T-helper 1 cell treated with Interleukin-12 subunit alpha and Interleukin-12 subunit beta and Interleukin-4 antibody, amounts not matched to agents 30 μg/mL and 1 μg/mL, for 36 hours (primary cell): ENCODE data around the gene MDC1.
"Not testable (repeated sequence)": the region's sequence is repeated elsewhere in the genome, so short reads cannot be mapped to it uniquely, and the experiment has no call there.

ENCODE experiments used
- H3K27ac Mint-ChIP-seq: one replicate; pipeline ENCODE4 v1.8.0; 2021; ENCODE audit warnings: mild to moderate bottlenecking, mixed read lengths
- H3K27me3 Mint-ChIP-seq: one replicate; pipeline ENCODE4 v1.8.0; 2021; ENCODE audit warnings: low read depth, mixed read lengths
- H3K36me3 Mint-ChIP-seq: one replicate; pipeline ENCODE4 v1.8.0; 2021; ENCODE audit warnings: low read depth, mixed read lengths
- H3K4me1 Mint-ChIP-seq: one replicate; pipeline ENCODE4 v1.8.0; 2021; ENCODE audit warnings: low read depth, mixed read lengths
- H3K4me3 Mint-ChIP-seq: one replicate; pipeline ENCODE4 v1.8.0; 2021; ENCODE audit warnings: mild to moderate bottlenecking, moderate library complexity, mixed read lengths
- H3K9me3 Mint-ChIP-seq: one replicate; pipeline ENCODE4 v1.8.0; 2021; ENCODE audit warnings: mixed read lengths

MDC1 gene

GRCh38 chr6:30717129-30717844, at the start of gene MDC1:
Gene MDC1, minus strand, starts transcription at chr6:30717281. Its CDS starts 2,106 bp downstream, at chr6:30715175.
- H3K9me3 Mint-ChIP-seq = peaks cover 6% of the 10 kb centered on the region
- H3K36me3 Mint-ChIP-seq = peaks cover 58% of the 10 kb centered on the region
- peak within 1 kb of the TSS; percentile 99 for H3K4me3 Mint-ChIP-seq
- H3K27ac Mint-ChIP-seq = peak within 1 kb of the TSS; percentile 100
- H3K27me3 Mint-ChIP-seq = no peaks in the 10 kb centered on the region
- H3K4me1 Mint-ChIP-seq = peaks cover 50% of the 10 kb centered on the region

GRCh38 chr6:30766461-30767157, 49.5 kb upstream of the MDC1 start:
- Mint-ChIP-seq H3K4me1 (peaks cover 60% of the 10 kb centered on the region), H3K36me3 (peaks cover 3% of the 10 kb centered on the region), H3K27me3 (no peaks in the 10 kb centered on the region), H3K9me3 (no peaks in the 10 kb centered on the region), H3K27ac (no peak overlapping the region), H3K4me3 (no peak overlapping the region)

GRCh38 chr6:30765495-30765894, 48.4 kb upstream of the MDC1 start:
- H3K4me1 Mint-ChIP-seq = peaks cover 56% of the 10 kb centered on the region
- not testable (repeated sequence) for H3K9me3 Mint-ChIP-seq, H3K27ac Mint-ChIP-seq, H3K27me3 Mint-ChIP-seq, H3K4me3 Mint-ChIP-seq, H3K36me3 Mint-ChIP-seq

GRCh38 chr6:30764490-30765043, 47.5 kb upstream of the MDC1 start:
- H3K4me1 Mint-ChIP-seq = peaks cover 48% of the 10 kb centered on the region

GRCh38 chr6:30763618-30764489, 46.8 kb upstream of the MDC1 start:
- H3K9me3 Mint-ChIP-seq = no peaks in the 10 kb centered on the region
- H3K4me3 Mint-ChIP-seq = no peak overlapping the region
- no peaks in the 10 kb centered on the region for H3K36me3 Mint-ChIP-seq
- peak overlapping the region; percentile 34 for H3K27ac Mint-ChIP-seq
- H3K4me1 Mint-ChIP-seq = peaks cover 44% of the 10 kb centered on the region
- H3K27me3 Mint-ChIP-seq = no peaks in the 10 kb centered on the region

More at GRCh38 chr6:30764490-30765043, 47.5 kb upstream of the MDC1 start:
- not testable (repeated sequence) for H3K4me3 Mint-ChIP-seq, H3K27ac Mint-ChIP-seq, H3K27me3 Mint-ChIP-seq, H3K36me3 Mint-ChIP-seq, H3K9me3 Mint-ChIP-seq

- Mint-ChIP-seq H3K36me3 (no peaks in the 10 kb centered on the region), H3K9me3 (no peaks in the 10 kb centered on the region), H3K27ac (no peak overlapping the region), H3K4me3 (no peak overlapping the region), H3K27me3 (no peaks in the 10 kb centered on the region), H3K4me1 (peaks cover 37% of the 10 kb centered on the region)
Observed at GRCh38 chr6:30763155-30763617, 46.1 kb upstream of the MDC1 start.

GRCh38 chr6:30761791-30762429, 44.8 kb upstream of the MDC1 start:
- H3K4me1 Mint-ChIP-seq = peaks cover 30% of the 10 kb centered on the region
- H3K9me3 Mint-ChIP-seq = no peaks in the 10 kb centered on the region
- H3K27ac Mint-ChIP-seq = no peak overlapping the region
- no peaks in the 10 kb centered on the region for H3K36me3 Mint-ChIP-seq
- no peak overlapping the region for H3K4me3 Mint-ChIP-seq
- H3K27me3 Mint-ChIP-seq = no peaks in the 10 kb centered on the region

GRCh38 chr6:30760549-30760948, 43.5 kb upstream of the MDC1 start:
- Mint-ChIP-seq H3K4me3 (no peak overlapping the region), H3K9me3 (no peaks in the 10 kb centered on the region), H3K4me1 (peaks cover 21% of the 10 kb centered on the region), H3K27ac (no peak overlapping the region), H3K36me3 (no peaks in the 10 kb centered on the region), H3K27me3 (no peaks in the 10 kb centered on the region)

- no peaks in the 10 kb centered on the region for H3K27me3 Mint-ChIP-seq
- H3K27ac Mint-ChIP-seq = no peak overlapping the region
Observed at GRCh38 chr6:30759575-30760239, 42.6 kb upstream of the MDC1 start.

GRCh38 chr6:30757261-30757904, 40.3 kb upstream of the MDC1 start:
- Mint-ChIP-seq H3K27me3 (no peaks in the 10 kb centered on the region), H3K4me1 (peaks cover 7% of the 10 kb centered on the region), H3K4me3 (no peak overlapping the region), H3K9me3 (no peaks in the 10 kb centered on the region), H3K27ac (no peak overlapping the region), H3K36me3 (no peaks in the 10 kb centered on the region)

More at GRCh38 chr6:30759575-30760239, 42.6 kb upstream of the MDC1 start:
- Mint-ChIP-seq H3K36me3 (no peaks in the 10 kb centered on the region), H3K9me3 (no peaks in the 10 kb centered on the region), H3K4me1 (peaks cover 20% of the 10 kb centered on the region), H3K4me3 (no peak overlapping the region)

- not testable (repeated sequence) for H3K27me3 Mint-ChIP-seq, H3K9me3 Mint-ChIP-seq, H3K4me1 Mint-ChIP-seq, H3K36me3 Mint-ChIP-seq, H3K27ac Mint-ChIP-seq, H3K4me3 Mint-ChIP-seq
Observed at GRCh38 chr6:30756405-30757003, 39.4 kb upstream of the MDC1 start.

GRCh38 chr6:30754631-30755030, 37.5 kb upstream of the MDC1 start:
- no peak overlapping the region for H3K27ac Mint-ChIP-seq
- no peaks in the 10 kb centered on the region for H3K36me3 Mint-ChIP-seq
- H3K27me3 Mint-ChIP-seq = no peaks in the 10 kb centered on the region
- H3K9me3 Mint-ChIP-seq = no peaks in the 10 kb centered on the region
- H3K4me1 Mint-ChIP-seq = peaks cover 8% of the 10 kb centered on the region
- H3K4me3 Mint-ChIP-seq = no peak overlapping the region
